K562 (cell line): ENCODE data around the gene CD96. TPM values are rescaled to one million over a fixed set of nuclear protein-coding genes. Genes with fewer than 3 reads are reported as not detected.

Experiments used
- ATAC-seq: fragments of 200-7000 bp; cut with Tn5 transposase; 3 replicates; pipeline ENCODE4 v1.9.1; 2020; ENCODE audit warnings: moderate library complexity
- BruUV-seq: library from RNA; stranded (reverse); fragments of 400-500 nt; replicated peaks from 2 replicates; lab custom pipeline; 2021; lab: Mats Ljungman, UMichigan
- CTCF ChIA-PET: fragments of 300-600 bp; formaldehyde crosslinking; extraction: SDS; loops from one replicate; lab custom pipeline; 2021; ENCODE audit warnings: low intra/inter-chr PET ratio; lab: Yijun Ruan, JAX
- POLR2A ChIA-PET: fragments of 300-600, 350-650 bp; sonication (Branson Sonifier 250); formaldehyde crosslinking; extraction: SDS; loops from one replicate; lab custom pipeline; 2021; ENCODE audit warnings: antibody characterized with exemption, inconsistent platforms; lab: Yijun Ruan, JAX
- DNase-seq, 4 experiments: peaks; one replicate each; pipeline versions ENCODE4 v3.0.0 to v3.0.0-alpha.2; 2011 to 2018; ENCODE audit warnings: low spot score in 3 of 4, mixed read lengths in 3 of 4; ENCODE audit errors: extremely low read depth in 1 of 4
- FAIRE-seq: peaks from 2 replicates; lab custom pipeline; 2011; peaks lifted over from hg19 to GRCh38; lab: Jason Lieb, UNC
- H2AFZ ChIP-seq: 2 replicates; pipeline ENCODE4 v1.6.0; 2011; ENCODE audit warnings: low read depth, low read length, control low read depth, inconsistent platforms
- H3K27ac ChIP-seq: fragments of 200-600 bp; 3 replicates; pipeline ENCODE4 v1.8.0; 2011; ENCODE audit warnings: low read depth, mild to moderate bottlenecking, control low read depth, inconsistent platforms, low read length, moderate library complexity, mixed read lengths; ENCODE audit errors: extremely low read depth
- H3K27me3 ChIP-seq, 2 experiments: fragments of 300-600 bp in 1 of 2; 2 replicates in 1 of 2; 3 replicates in 1 of 2; pipeline versions ENCODE4 v1.6.0 to v1.8.0; 2011; ENCODE audit warnings: inconsistent platforms in 2 of 2, low read length in 2 of 2, mild to moderate bottlenecking in 1 of 2, mixed read lengths in 1 of 2, moderate library complexity in 1 of 2; ENCODE audit not compliant: control insufficient read depth in 2 of 2, insufficient read depth in 2 of 2
- H3K36me3 ChIP-seq: fragments of 300-600 bp; 3 replicates; pipeline ENCODE4 v1.8.0; 2011; ENCODE audit warnings: mild to moderate bottlenecking, low read length, inconsistent platforms; ENCODE audit not compliant: control insufficient read depth, insufficient read depth
- H3K4me1 ChIP-seq, 2 experiments: fragments of 200-600 bp in 1 of 2; replicated peaks in 1 of 2; 2 replicates in 1 of 2; 3 replicates in 1 of 2; pipeline versions ENCODE4 v1.5.1 to v1.8.0; 2011; ENCODE audit warnings: inconsistent platforms in 2 of 2, low read length in 2 of 2, mild to moderate bottlenecking in 1 of 2, mixed read lengths in 1 of 2, moderate library complexity in 1 of 2; ENCODE audit not compliant: control insufficient read depth in 2 of 2, insufficient read depth in 2 of 2
- H3K4me2 ChIP-seq: 2 replicates; pipeline ENCODE4 v1.6.1; 2011; ENCODE audit warnings: low read length, control low read depth, inconsistent platforms, mixed read lengths; ENCODE audit not compliant: insufficient read depth
- H3K4me3 ChIP-seq: fragments of 200-600 bp; sonication (generic), shearing (Covaris generic); 2 replicates; pipeline ENCODE4 v1.5.1; 2016; ENCODE audit warnings: control low read depth, inconsistent platforms
- H3K79me2 ChIP-seq: fragments of 200-600 bp; 3 replicates; pipeline ENCODE4 v1.8.0; 2011; ENCODE audit warnings: low read length, inconsistent platforms; ENCODE audit not compliant: control insufficient read depth, insufficient read depth
- H3K9ac ChIP-seq, 2 experiments: 2 replicates each; pipeline versions ENCODE4 v1.6.0 to v1.6.1; 2011; ENCODE audit warnings: low read depth in 2 of 2, low read length in 2 of 2, control low read depth in 1 of 2, inconsistent platforms in 1 of 2, mild to moderate bottlenecking in 1 of 2, mixed read lengths in 1 of 2; ENCODE audit not compliant: insufficient read depth in 1 of 2
- H3K9me1 ChIP-seq: one replicate; pipeline ENCODE4 v1.6.0; 2011; ENCODE audit warnings: inconsistent platforms, mild to moderate bottlenecking, low read length, moderate library complexity; ENCODE audit not compliant: control insufficient read depth, insufficient read depth
- H3K9me3 ChIP-seq: replicated peaks from 2 replicates; pipeline ENCODE4 v1.5.1; 2011; ENCODE audit warnings: low read depth, low read length, inconsistent platforms; ENCODE audit not compliant: control insufficient read depth, insufficient read depth
- H4K20me1 ChIP-seq: replicated peaks from 2 replicates; pipeline ENCODE4 v1.6.1; 2011; ENCODE audit warnings: low read length, inconsistent platforms, mixed read lengths; ENCODE audit not compliant: control insufficient read depth, insufficient read depth
- BRCA1 ChIP-seq, 2 experiments: fragments of 450-650 bp in 1 of 2; sonication (generic) in 1 of 2; formaldehyde crosslinking in 1 of 2; IDR thresholded peaks; 2 replicates each; pipeline versions ENCODE4 v1.5.0 to v1.6.1; 2017 to 2020; ENCODE audit warnings: mild to moderate bottlenecking in 1 of 2, missing genetic modification reagents in 1 of 2
- DACH1 ChIP-seq: fragments of 450-650 bp; IDR thresholded peaks from 2 replicates; pipeline ENCODE4 v1.6.1; 2018; ENCODE audit not compliant: partially characterized antibody
- EZH2 ChIP-seq: IDR thresholded peaks from 2 replicates; pipeline ENCODE4 v1.6.1; 2012; ENCODE audit warnings: low read depth, mild to moderate bottlenecking, inconsistent platforms, low read length, borderline replicate concordance
- IFI16 ChIP-seq: fragments of 250-450 bp; sonication (Bioruptor Pico); IDR thresholded peaks from 2 replicates; pipeline ENCODE4 v2.1.2; 2022; ENCODE audit warnings: mild to moderate bottlenecking, inconsistent platforms
- KAT7 ChIP-seq: sonication (generic); formaldehyde crosslinking; IDR thresholded peaks from 2 replicates; pipeline ENCODE4 v1.8.0; 2022; ENCODE audit warnings: missing genetic modification reagents, mild to moderate bottlenecking, borderline replicate concordance
- NUFIP1 ChIP-seq: fragments of 450-650 bp; IDR thresholded peaks from 2 replicates; pipeline ENCODE4 v1.6.1; 2018; ENCODE audit not compliant: partially characterized antibody
- THRAP3 ChIP-seq: fragments of 450-650 bp; IDR thresholded peaks from 2 replicates; pipeline ENCODE4 v1.6.1; 2016; ENCODE audit warnings: mild to moderate bottlenecking, inconsistent platforms, borderline replicate concordance
- ZMIZ1 ChIP-seq, 2 experiments: fragments of 150-350 bp in 1 of 2; IDR thresholded peaks; 2 replicates each; pipeline ENCODE4 v1.6.1; 2012 to 2016; ENCODE audit warnings: low read depth in 2 of 2, low read length in 2 of 2, mild to moderate bottlenecking in 1 of 2, moderate library complexity in 1 of 2
- ZNF830 ChIP-seq: fragments of 250-450 bp; sonication (Bioruptor Pico); IDR thresholded peaks from 2 replicates; pipeline ENCODE4 v1.5.0; 2021; ENCODE audit warnings: mild to moderate bottlenecking
- WGBS: fragments of 100-300 bp; shearing (Covaris generic); methylation state at CpG from one replicate; pipeline ENCODE4 v1.1.6; 2016; ENCODE audit warnings: low coverage, mixed read lengths; ENCODE audit not compliant: insufficient coverage; ENCODE audit errors: missing lambda C conversion rate; 5-methylcytosine and 5-hydroxymethylcytosine counted together
- in situ Hi-C: fragments of 300-500 bp; cut with MboI; formaldehyde crosslinking; loops from 4 replicates; pipeline ENCODE4 v1.15.0; 2018; ENCODE audit warnings: inconsistent platforms, mixed read lengths
- intact Hi-C: fragments of 100-400 bp; cut with micrococcal nuclease; formaldehyde crosslinking; loops from 2 replicates; pipeline ENCODE4 v1.14.2; 2022
- polyA plus RNA-seq, 8 experiments: library from polyadenylated mRNA; depleted of rRNA in 4 of 8; stranded (reverse) in 5 of 8; unstranded in 3 of 8; fragments of >200 nt; fragmentation: Nextera tagmentation in 2 of 8; fragmentation: Illumina TruSeq in 1 of 8; extraction: Ambion mirVana in 2 of 8; extraction: Trizol in 1 of 8; gene quantifications; 2 replicates each; pipeline versions ENCODE4 v1.2.1 to v1.2.3, GENCODE V29; 2011 to 2014; ENCODE audit warnings: inconsistent platforms in 1 of 8, missing spikeins in 1 of 8
- total RNA-seq, 7 experiments: library from RNA; depleted of rRNA in 6 of 7; stranded (reverse); fragments of >200 nt in 6 of 7; fragmentation: Illumina TruSeq in 2 of 7; extraction: Trizol in 2 of 7; gene quantifications; 2 replicates each; pipeline versions ENCODE4 v1.2.1 to v1.2.3, GENCODE V29; 2011 to 2021; ENCODE audit warnings: low replicate concordance in 1 of 7

Gene CD96
- total and polyA plus RNA-seq, 9 of the 15 experiments (the other 6 are each of a cell fraction or from before 2014, with no cell fraction given): 0.32 to 5.7 (median 1.2) TPM

GRCh38 chr3:111607240-111607920 is 65.4 kb downstream of the CD96 start:
- 5% methylated on average over 2 of the region's 3 CpGs for whole genome bisulfite sequencing
- no peak for ATAC-seq

More at GRCh38 chr3:111607240-111607920, 65.4 kb downstream of the CD96 start:
- Histone ChIP-seq H3K27ac (no peak overlapping the region), H3K4me3 (no peak overlapping the region), H3K27me3 (no peaks in the 10 kb centered on the region), H3K9ac (no peak overlapping the region), H2AFZ (no peak overlapping the region), H3K79me2 (no peaks in the 10 kb centered on the region), H3K9me3 (no peaks in the 10 kb centered on the region), H3K4me2 (no peak overlapping the region), H3K9me1 (no peaks in the 10 kb centered on the region), H3K36me3 (no peaks in the 10 kb centered on the region), H3K4me1 (no peaks in the 10 kb centered on the region), H4K20me1 (no peaks in the 10 kb centered on the region)
- in situ Hi-C loops: no loop called here
- ChIA-PET CTCF (no interaction called here), POLR2A (no interaction called here)
- no TSS peak for BruUV-seq
- intact Hi-C loops: no loop called here
- DNase-seq: no peak
- TF ChIP-seq KAT7 (no peak), EZH2 (no peak), IFI16 (CRISPR knock-in tag) (no peak), THRAP3 (no peak), DACH1 (no peak), ZMIZ1 (IDR thresholded peaks at IDR 0.05; ENCODE audit: low read depth in 2 of 2, low read length in 2 of 2) (no peak), ZNF830 (CRISPR knock-in tag) (no peak), BRCA1 (IDR thresholded peaks at IDR 0.05) (no peak), BRCA1 (CRISPR knock-in tag; IDR thresholded peaks at IDR 0.05) (no peak), NUFIP1 (no peak)
- FAIRE-seq: no peak
